ENCODE measurements around the gene ZBTB48.
"Not testable (repeated sequence)": the region's sequence is repeated elsewhere in the genome, so short reads cannot be mapped to it uniquely, and the experiment has no call there.

Gene ZBTB48

GRCh38 chr1:6591222-6591621, 11.4 kb downstream of the ZBTB48 start:
- DNase-seq (ENCODE audit: low read depth in 2 of 2), result no peak

- no peak for DNase-seq (ENCODE audit: low read depth in 2 of 2)
These were observed 11.8 kb downstream of the ZBTB48 start for GRCh38 chr1:6591644-6592043.

- DNase-seq (ENCODE audit: low read depth in 2 of 2), result no peak
These were observed 12.6 kb downstream of the ZBTB48 start for GRCh38 chr1:6592441-6592840.

- DNase-seq (ENCODE audit: low read depth in 2 of 2), result no peak
These were observed 13.2 kb downstream of the ZBTB48 start for GRCh38 chr1:6592865-6593593.

GRCh38 chr1:6593810-6594209, 14.0 kb downstream of the ZBTB48 start:
- no peak for DNase-seq (ENCODE audit: low read depth in 2 of 2)

GRCh38 chr1:6594977-6595740, 15.4 kb downstream of the ZBTB48 start:
- no peak for DNase-seq (ENCODE audit: low read depth in 2 of 2)

GRCh38 chr1:6596351-6596750, 16.6 kb downstream of the ZBTB48 start:
- DNase-seq (ENCODE audit: low read depth in 2 of 2), result no peak

- DNase-seq (ENCODE audit: low read depth in 2 of 2), result no peak
These were observed 17.3 kb downstream of the ZBTB48 start for GRCh38 chr1:6596886-6597776.

GRCh38 chr1:6597777-6598131, 18.0 kb downstream of the ZBTB48 start:
- no peak for DNase-seq (ENCODE audit: low read depth in 2 of 2)

- DNase-seq (ENCODE audit: low read depth in 2 of 2), result peak in 1 of 2 donors; percentile 71
These were observed 19.6 kb downstream of the ZBTB48 start for GRCh38 chr1:6599141-6599975.

- not testable (repeated sequence) for DNase-seq (ENCODE audit: low read depth in 2 of 2)
These were observed 20.2 kb downstream of the ZBTB48 start for GRCh38 chr1:6599991-6600390.

- no peak for DNase-seq (ENCODE audit: low read depth in 2 of 2)
These were observed 20.7 kb downstream of the ZBTB48 start for GRCh38 chr1:6600410-6601048.

GRCh38 chr1:6601049-6601922, 21.5 kb downstream of the ZBTB48 start:
- DNase-seq (ENCODE audit: low read depth in 2 of 2), result peak; percentile 50 to 77

- DNase-seq (ENCODE audit: low read depth in 2 of 2), result no peak
These were observed 22.3 kb downstream of the ZBTB48 start for GRCh38 chr1:6601923-6602668.

- DNase-seq (ENCODE audit: low read depth in 2 of 2), result peak; percentile 82
These were observed 23.0 kb downstream of the ZBTB48 start, which contains the start of gene KLHL21 for GRCh38 chr1:6602669-6603237. KLHL21 (minus strand) TSS chr1:6602869; CDS start chr1:6602817, 52 bp downstream.

- DNase-seq (ENCODE audit: low read depth in 2 of 2), result no peak
These were observed 23.6 kb downstream of the ZBTB48 start for GRCh38 chr1:6603238-6603914.

GRCh38 chr1:6603915-6604558, 24.2 kb downstream of the ZBTB48 start:
- no peak for DNase-seq (ENCODE audit: low read depth in 2 of 2)

Data from activated CD8-positive, alpha-beta memory T cell treated with anti-CD3 and anti-CD28 coated beads for 4 hours (primary cell).